HG03354 (cell line): ENCODE data around the gene MYF5.
"Not testable (repeated sequence)": the region's sequence is repeated elsewhere in the genome, so short reads cannot be mapped to it uniquely, and the experiment has no call there.

Experiments
- ATAC-seq: cut with Tn5 transposase; IDR thresholded peaks from one replicate; pipeline ENCODE4 v1.9.1; 2021; ENCODE audit warnings: mild to moderate bottlenecking; ENCODE audit not compliant: unreplicated experiment, poor library complexity, severe bottlenecking

The MYF5 gene

GRCh38 chr12:80716696-80717469 lies at the start of gene MYF5:
MYF5 (plus strand) TSS chr12:80716912; CDS start chr12:80717064, 152 bp downstream.
- no peak for ATAC-seq

- ATAC-seq, result no peak
These were observed 46.5 kb upstream of the MYF5 start for GRCh38 chr12:80670214-80670613.

- not testable (repeated sequence) for ATAC-seq
These were observed 40.6 kb upstream of the MYF5 start for GRCh38 chr12:80676042-80676636.

- ATAC-seq, result no peak
These were observed 39.9 kb upstream of the MYF5 start for GRCh38 chr12:80676856-80677255.

- no peak for ATAC-seq
These were observed 38.7 kb upstream of the MYF5 start for GRCh38 chr12:80677994-80678393.

- no peak for ATAC-seq
These were observed 37.2 kb upstream of the MYF5 start for GRCh38 chr12:80679346-80680131.

- ATAC-seq, result peak; percentile 71
These were observed 35.4 kb upstream of the MYF5 start for GRCh38 chr12:80681287-80681686.

GRCh38 chr12:80681786-80682185 lies 34.9 kb upstream of the MYF5 start:
- ATAC-seq, result no peak

- no peak for ATAC-seq
These were observed 32.6 kb upstream of the MYF5 start for GRCh38 chr12:80684077-80684495.

- no peak for ATAC-seq
These were observed 26.6 kb upstream of the MYF5 start for GRCh38 chr12:80690090-80690489.

- ATAC-seq, result no peak
These were observed 26.2 kb upstream of the MYF5 start for GRCh38 chr12:80690513-80690912.

- ATAC-seq, result no peak
These were observed 24.6 kb upstream of the MYF5 start for GRCh38 chr12:80692114-80692513.

- ATAC-seq, result no peak
These were observed 19.3 kb upstream of the MYF5 start for GRCh38 chr12:80697270-80697887.

- no peak for ATAC-seq
These were observed 18.5 kb upstream of the MYF5 start for GRCh38 chr12:80698256-80698655.

- no peak for ATAC-seq
These were observed 17.7 kb upstream of the MYF5 start for GRCh38 chr12:80698847-80699542.

- no peak for ATAC-seq
These were observed 16.4 kb upstream of the MYF5 start for GRCh38 chr12:80700327-80700726.

GRCh38 chr12:80701388-80701787 lies 15.3 kb upstream of the MYF5 start:
- no peak for ATAC-seq

- ATAC-seq, result peak; percentile 71
These were observed 13.6 kb upstream of the MYF5 start for GRCh38 chr12:80702889-80703805.

GRCh38 chr12:80704420-80704819 lies 12.3 kb upstream of the MYF5 start:
- ATAC-seq, result no peak
